Tibial nerve (tissue), 4 donors: ENCODE data around the gene HSD17B8.

Experiments used
- EP300 ChIP-seq, 2 donors: sonication (generic); formaldehyde crosslinking; IDR thresholded peaks; one replicate each; pipeline ENCODE4 v1.6.1; 2017; ENCODE audit warnings: antibody characterized with exemption in 2 of 2, mild to moderate bottlenecking in 1 of 2
- POLR2A ChIP-seq, 2 donors: fragments of 450-650 bp; IDR thresholded peaks; one replicate each; pipeline ENCODE4 v1.6.1; 2017; ENCODE audit warnings: antibody characterized with exemption in 2 of 2, mild to moderate bottlenecking in 2 of 2, moderate library complexity in 2 of 2
- TF ChIP-seq, protein P1 (sequence below), 5 experiments: fragments of 200-600 bp in 3 of 5; fragments of 450-650 bp in 2 of 5; sonication (generic) in 3 of 5; IDR thresholded peaks; one replicate each; pipeline ENCODE4 v1.5.1; 2016 to 2019; ENCODE audit warnings: antibody characterized with exemption in 5 of 5, mild to moderate bottlenecking in 3 of 5, moderate library complexity in 2 of 5

DNA sequence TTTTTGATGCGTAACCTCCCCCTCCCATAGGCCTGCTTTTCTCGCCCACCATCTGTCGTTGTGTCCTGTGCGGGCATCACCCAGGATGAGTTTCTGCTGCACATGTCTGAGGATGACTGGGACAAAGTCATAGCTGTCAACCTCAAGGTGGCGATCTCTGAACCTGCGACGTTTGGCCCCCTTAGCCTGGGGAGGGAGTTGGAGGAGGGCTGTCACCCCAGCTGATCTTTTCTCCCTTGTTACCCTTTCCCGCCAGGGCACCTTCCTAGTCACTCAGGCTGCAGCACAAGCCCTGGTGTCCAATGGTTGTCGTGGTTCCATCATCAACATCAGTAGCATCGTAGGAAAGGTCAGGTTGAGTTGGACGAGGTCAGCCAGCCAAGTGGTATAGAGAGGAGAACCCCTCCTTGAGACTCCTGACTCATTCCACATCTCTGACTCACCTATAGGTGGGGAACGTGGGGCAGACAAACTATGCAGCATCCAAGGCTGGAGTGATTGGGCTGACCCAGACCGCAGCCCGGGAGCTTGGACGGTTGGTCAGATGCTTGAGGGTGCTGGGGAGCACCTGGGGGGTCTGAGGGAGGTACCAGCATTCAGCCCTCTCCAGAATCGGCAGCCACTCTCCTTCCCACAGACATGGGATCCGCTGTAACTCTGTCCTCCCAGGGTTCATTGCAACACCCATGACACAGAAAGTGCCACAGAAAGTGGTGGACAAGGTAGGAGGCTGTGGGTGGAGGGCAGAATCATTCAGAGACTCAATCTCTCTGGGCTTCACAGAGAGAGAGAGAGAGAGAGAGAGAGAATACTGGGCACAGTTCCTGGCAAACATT, 954 bp downstream of the HSD17B8 start:
- TF ChIP-seq EP300 (IDR thresholded peaks at IDR 0.05) (no peak), POLR2A (IDR thresholded peaks at IDR 0.05) (no peak)
- TF ChIP-seq, protein P1, sequence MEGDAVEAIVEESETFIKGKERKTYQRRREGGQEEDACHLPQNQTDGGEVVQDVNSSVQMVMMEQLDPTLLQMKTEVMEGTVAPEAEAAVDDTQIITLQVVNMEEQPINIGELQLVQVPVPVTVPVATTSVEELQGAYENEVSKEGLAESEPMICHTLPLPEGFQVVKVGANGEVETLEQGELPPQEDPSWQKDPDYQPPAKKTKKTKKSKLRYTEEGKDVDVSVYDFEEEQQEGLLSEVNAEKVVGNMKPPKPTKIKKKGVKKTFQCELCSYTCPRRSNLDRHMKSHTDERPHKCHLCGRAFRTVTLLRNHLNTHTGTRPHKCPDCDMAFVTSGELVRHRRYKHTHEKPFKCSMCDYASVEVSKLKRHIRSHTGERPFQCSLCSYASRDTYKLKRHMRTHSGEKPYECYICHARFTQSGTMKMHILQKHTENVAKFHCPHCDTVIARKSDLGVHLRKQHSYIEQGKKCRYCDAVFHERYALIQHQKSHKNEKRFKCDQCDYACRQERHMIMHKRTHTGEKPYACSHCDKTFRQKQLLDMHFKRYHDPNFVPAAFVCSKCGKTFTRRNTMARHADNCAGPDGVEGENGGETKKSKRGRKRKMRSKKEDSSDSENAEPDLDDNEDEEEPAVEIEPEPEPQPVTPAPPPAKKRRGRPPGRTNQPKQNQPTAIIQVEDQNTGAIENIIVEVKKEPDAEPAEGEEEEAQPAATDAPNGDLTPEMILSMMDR (IDR thresholded peaks at IDR 0.05), result no peak
